ENCODE data around the gene MARVELD1.

DNA sequence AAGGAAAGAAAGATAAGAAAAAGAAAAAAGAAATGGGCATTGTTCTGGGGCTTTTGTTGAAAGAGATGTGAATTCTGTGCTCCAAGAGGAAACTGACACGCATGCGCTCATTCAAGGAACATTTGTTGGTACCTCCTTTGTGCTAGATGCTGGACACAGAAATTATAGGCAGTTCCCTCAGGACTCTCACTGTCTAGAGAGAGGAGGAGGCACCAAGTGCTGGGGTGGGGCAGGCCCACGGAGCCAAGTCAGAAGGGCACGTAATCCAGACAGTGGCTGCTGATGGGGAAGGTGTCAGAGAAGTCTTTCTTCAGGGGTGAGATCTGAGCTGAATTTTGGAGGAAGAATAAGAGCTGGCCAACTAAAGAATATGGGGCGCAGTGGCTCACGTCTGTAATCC, 20.5 kb downstream of the MARVELD1 start:
- TF ChIP-seq, protein P1, sequence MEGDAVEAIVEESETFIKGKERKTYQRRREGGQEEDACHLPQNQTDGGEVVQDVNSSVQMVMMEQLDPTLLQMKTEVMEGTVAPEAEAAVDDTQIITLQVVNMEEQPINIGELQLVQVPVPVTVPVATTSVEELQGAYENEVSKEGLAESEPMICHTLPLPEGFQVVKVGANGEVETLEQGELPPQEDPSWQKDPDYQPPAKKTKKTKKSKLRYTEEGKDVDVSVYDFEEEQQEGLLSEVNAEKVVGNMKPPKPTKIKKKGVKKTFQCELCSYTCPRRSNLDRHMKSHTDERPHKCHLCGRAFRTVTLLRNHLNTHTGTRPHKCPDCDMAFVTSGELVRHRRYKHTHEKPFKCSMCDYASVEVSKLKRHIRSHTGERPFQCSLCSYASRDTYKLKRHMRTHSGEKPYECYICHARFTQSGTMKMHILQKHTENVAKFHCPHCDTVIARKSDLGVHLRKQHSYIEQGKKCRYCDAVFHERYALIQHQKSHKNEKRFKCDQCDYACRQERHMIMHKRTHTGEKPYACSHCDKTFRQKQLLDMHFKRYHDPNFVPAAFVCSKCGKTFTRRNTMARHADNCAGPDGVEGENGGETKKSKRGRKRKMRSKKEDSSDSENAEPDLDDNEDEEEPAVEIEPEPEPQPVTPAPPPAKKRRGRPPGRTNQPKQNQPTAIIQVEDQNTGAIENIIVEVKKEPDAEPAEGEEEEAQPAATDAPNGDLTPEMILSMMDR (conservative IDR thresholded peaks at IDR 0.05; ENCODE audit: low read depth, low read length): no peak
- TF ChIP-seq EZH2 (IDR thresholded peaks at IDR 0.05; ENCODE audit: low read length, unreplicated experiment): no peak

Measured in PC-3 (cell line).